ENCODE data around the gene OCSTAMP.

The OCSTAMP gene

DNA sequence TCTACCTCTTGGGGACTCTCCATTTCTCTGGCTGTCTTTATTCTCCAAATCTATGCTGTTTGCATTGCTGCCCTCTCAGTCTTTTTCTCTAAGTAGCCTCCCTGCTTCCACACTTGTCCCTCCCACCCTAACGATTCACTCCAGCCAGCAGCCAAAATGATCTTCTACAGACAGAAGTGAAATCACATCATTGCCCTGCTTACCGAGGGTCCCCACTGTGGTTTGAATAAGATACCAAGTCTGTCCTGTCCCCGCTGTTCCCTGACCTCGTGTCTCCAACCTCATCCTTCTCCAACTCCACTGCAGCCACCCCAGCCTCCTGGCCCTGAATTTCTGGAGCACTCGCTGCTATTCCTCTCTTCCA is 11.5 kb upstream of the OCSTAMP start:
- DNase-seq (ENCODE audit: low read depth): no peak
- H3K4me3 ChIP-seq (ENCODE audit: low read length): peak overlapping the region; percentile 32
- TF ChIP-seq CTCF (IDR thresholded peaks at IDR 0.05; ENCODE audit: insufficient read depth, low read depth, low read length, missing control alignments): no peak

- TF ChIP-seq CTCF (IDR thresholded peaks at IDR 0.05; ENCODE audit: insufficient read depth, low read depth, low read length, missing control alignments): no peak
- no peak for DNase-seq (ENCODE audit: low read depth)
- H3K4me3 ChIP-seq (ENCODE audit: low read length): no peak overlapping the region
These were observed 9.4 kb upstream of the OCSTAMP start for GRCh38 chr20:46559685-46560440.

GRCh38 chr20:46559001-46559400 is 8.5 kb upstream of the OCSTAMP start:
- no peak overlapping the region for H3K4me3 ChIP-seq (ENCODE audit: low read length)
- no peak for TF ChIP-seq CTCF (IDR thresholded peaks at IDR 0.05; ENCODE audit: insufficient read depth, low read depth, low read length, missing control alignments)
- no peak for DNase-seq (ENCODE audit: low read depth)

GRCh38 chr20:46558511-46558959 is 8.1 kb upstream of the OCSTAMP start:
- TF ChIP-seq CTCF (IDR thresholded peaks at IDR 0.05; ENCODE audit: insufficient read depth, low read depth, low read length, missing control alignments): no peak
- peak; percentile 95 for DNase-seq (ENCODE audit: low read depth)
- no peak overlapping the region for H3K4me3 ChIP-seq (ENCODE audit: low read length)

DNA sequence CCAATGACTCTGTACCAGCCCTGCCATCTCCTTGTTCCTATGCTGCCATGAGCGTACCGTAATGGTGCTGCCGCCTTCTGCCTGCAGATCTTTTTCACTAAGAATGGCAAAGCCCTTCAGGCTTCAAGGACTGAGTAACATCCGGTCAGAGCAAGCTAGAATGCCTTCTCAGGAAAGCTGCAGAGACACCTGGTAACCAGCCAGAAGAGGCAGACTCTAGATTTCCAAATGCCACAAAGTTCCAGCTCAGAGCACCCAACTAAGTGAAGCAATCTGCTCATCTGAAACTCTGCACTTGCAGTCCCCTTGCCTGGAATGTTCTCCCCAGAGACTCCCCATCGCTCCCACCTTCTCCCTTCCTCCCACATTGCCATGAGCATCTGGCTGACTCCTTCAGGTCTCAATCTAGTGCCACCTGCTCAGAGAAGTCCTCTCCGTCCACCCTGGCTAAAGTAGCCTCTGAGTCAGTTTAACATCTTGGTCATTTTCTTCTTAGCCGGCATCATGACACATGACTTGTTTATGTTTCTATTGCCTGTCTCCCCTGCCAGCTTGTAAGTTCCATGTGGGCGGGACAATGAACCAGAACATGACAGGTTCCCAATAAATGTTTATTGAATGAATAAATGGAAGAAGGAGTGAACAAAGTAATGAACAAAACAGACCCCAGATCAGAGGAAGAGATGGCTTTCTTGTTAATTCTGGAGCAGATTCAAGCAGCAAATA is 6.9 kb upstream of the OCSTAMP start:
- DNase-seq (ENCODE audit: low read depth): peak; percentile 63
- H3K4me3 ChIP-seq (ENCODE audit: low read length): no peak overlapping the region
- no peak for TF ChIP-seq CTCF (IDR thresholded peaks at IDR 0.05; ENCODE audit: insufficient read depth, low read depth, low read length, missing control alignments)

DNA sequence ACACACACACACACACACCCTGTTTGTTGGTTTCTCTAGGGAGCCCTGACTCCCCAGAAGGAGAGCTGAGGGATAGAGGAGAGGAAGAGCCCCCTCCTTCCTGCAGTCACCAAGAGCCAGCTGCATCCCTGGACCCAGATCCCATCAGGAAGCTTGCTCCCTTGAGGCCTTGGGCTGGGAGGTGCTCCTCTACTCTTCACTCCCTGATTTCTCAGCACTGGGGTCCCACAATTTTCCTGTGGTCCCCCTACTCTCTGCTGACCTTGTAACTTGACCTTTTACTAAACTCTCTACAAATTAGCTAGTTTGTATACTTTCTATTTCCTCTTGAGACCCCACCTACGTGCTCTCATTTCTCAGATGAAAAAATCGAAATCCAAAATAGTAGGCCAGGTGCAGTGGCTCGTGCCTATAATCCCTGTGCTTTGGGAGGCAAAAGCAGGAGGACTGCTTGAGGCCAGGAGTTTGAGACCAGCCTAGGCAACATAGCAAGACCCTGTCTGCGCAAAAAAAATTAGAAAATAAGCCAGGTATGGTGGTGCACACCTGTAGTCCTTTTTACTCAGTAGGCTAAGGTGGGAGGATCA is 5.0 kb upstream of the OCSTAMP start:
- no peak for DNase-seq (ENCODE audit: low read depth)
- H3K4me3 ChIP-seq (ENCODE audit: low read length): no peak overlapping the region
- TF ChIP-seq CTCF (IDR thresholded peaks at IDR 0.05; ENCODE audit: insufficient read depth, low read depth, low read length, missing control alignments): no peak
